HG03196 (cell line): ENCODE data around the gene LPA.

ENCODE experiments used
- ATAC-seq: cut with Tn5 transposase; IDR thresholded peaks from one replicate; pipeline ENCODE4 v1.9.1; 2021; ENCODE audit not compliant: unreplicated experiment

LPA gene

DNA sequence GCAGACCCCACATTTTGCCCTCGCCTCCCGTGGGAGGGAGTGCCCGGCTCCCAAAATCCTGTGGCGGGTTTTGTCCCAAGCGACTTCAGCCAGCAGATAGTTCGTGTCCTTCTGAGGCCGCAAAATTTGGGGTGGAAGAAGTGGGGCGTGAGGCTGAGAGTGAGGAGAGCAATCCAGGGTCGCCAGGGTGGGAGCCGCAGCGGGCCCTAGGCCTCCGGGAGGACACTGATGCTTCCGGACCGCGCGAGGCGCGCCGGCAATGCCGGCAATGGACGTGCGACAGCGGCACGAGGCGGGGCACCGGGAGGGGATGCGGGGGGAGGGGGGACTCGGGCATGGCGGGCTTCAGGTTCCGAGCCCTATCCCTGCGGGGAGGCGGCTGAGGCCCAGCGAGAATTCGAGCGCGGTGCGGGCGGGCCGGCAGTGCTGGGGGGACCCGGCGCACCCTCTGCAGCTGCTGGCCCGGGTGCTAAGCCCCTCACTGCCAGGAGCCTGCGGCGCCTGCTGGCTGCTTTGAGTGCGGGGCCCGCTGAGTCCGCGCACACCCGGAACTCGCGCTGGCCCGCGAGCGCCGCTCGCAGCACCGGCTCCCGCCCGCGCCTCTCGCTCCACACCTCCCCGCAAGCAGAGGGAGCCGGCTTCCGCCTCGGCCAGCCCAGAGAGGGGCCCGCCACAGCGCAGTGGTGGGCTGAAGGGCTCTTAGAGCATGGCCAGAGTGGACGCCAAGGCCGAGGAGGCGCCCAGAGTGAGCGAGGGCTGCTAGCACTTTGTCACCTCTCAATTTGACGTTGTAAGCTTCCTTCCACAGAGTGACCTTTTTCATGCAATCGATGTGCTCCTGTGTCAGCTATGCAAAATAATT lies 143.8 kb downstream of the LPA start:
- ATAC-seq, result peak; percentile 81

DNA sequence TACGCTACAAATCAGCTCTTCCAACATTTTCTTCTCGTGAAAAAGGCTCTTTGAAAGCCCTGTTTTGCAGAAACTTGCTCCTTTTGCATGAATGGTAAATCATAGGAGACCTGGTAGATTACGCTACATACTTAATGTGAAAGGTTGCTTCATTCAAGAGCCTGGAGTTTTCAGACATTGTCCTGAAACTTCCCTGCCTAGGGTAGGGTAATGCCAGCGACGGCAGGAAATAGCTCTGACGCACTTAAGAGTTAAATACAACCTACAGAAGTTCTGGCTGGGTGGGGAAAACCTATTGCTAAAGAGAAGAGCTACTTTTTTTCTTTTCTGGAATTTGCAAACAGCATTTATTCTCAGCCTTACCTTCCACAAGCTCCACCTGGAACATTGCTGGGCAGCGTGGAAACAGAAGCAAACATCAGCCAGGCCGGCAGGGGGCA lies 144.5 kb downstream of the LPA start:
- ATAC-seq, result peak; percentile 91

DNA sequence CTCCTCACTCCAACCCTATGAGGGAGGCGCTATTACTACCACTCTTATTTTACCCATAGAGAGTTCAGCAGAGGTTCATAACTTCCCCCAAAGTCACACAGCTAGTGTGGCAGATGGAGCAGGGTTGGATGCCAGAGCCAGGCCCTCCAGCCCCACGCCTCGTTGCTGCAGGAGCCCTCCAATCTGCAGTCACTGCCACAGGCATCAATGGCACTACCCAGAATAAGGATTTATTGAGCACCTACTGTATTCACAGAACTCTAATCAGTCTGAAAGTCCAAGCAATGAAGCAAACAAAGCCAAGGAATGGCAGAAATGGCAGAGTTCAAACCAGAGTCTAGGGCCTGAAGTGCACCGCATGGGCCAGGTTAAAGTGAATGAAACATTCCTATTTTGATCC lies 144.9 kb downstream of the LPA start:
- no peak for ATAC-seq

DNA sequence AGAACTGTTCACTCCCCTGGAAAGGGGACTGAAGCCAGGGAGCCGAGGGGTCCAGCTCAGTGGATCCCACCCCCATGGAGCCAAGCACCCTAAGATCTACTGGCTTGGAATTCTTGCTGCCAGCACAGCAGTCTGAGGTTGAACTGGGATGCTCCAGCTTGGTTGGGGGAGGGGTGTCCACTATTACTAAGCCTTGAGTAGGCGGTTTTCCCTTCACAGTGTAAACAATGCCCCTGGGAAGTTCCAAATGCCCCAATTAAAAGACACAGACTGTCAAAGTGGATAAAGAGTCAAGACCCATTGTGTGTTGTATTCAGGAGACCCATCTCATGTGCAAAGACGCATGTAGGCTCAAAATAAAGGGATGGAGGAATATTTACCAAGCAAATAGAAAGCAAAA lies 150.2 kb downstream of the LPA start:
- ATAC-seq, result no peak

DNA sequence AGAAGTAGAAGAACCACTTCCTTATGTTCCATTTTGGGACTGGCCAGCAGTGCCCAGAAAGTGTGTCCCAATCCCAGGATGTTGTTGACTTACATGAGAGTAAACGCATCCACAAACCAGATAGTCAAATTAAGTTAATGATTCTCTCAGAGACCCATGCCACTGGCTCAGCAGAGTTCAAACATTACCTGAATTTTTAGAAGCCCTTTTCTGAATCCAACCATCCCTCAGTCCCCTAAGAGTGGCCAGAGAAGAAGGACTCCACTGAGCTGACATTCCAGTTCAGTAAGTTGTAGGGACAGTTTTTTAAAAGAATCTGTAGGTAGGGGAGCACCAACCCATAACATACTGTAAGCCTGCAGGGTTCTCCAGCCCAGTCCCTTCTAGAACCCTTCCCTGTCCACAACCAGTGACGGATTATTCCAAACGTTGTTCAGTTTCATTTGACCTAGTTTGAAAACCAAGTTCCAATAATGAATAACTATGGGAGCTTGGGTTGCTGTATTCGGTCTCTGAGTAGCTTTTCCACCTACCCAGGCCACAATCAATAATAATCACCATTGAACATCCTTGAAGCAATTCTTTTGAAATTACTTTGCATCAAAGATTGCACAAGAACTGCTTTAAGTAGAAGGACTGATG lies 153.0 kb downstream of the LPA start:
- ATAC-seq, result no peak

DNA sequence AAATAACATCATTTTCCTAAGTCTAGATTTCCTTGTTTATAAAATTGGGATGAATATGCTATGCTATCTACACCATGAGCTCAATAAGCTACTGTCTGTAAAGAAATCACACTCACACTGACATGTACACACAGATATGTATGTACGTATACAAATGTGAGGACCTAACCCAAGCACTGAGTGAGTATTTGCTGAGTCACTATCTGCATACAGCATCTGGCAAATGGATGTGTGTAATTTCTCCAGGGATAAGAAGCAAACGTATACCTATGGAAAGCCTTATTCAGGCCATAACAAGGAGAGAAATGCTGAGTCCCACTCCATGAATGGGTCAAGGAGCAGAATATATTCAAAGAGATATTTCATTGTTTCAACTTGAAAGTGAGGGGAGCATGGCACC lies 153.9 kb downstream of the LPA start:
- ATAC-seq, result no peak

DNA sequence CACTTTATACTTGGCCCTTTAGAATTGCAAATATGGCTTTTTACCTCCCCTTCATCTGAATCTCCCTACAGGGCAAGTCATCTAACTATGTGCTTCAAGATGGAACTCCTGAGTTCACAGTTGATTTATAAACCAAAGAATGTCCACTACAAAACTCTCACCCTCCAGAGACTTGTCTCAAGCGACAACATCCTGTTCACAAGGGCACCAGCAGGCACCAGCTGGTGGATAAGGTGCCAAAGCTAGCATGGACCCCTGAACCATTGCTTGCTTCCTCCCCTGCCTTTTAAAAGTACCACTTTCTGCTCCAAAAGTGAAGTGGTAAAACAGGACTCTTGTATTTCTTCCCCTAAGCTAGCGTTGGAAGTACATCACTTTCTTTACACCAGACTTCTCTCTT lies 154.5 kb downstream of the LPA start:
- no peak for ATAC-seq

DNA sequence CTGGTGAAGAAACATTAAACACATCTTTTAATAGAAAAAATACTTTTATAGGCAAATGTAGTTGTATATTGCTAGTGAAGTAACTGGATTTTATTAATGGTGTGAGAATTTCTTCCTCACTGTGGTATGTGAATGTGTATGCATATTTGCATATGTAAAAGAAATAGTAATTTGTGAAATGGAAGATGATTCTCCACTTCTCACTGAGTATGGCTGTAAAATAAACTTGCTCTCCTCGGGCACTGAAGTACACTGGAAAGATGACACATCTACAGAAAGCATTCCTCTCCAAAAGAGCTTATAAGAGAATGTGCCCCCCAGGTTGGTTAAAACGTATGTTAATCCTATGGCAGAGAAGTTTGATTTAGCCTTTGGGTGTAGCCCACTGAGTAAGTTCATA lies 155.5 kb downstream of the LPA start:
- no peak for ATAC-seq

DNA sequence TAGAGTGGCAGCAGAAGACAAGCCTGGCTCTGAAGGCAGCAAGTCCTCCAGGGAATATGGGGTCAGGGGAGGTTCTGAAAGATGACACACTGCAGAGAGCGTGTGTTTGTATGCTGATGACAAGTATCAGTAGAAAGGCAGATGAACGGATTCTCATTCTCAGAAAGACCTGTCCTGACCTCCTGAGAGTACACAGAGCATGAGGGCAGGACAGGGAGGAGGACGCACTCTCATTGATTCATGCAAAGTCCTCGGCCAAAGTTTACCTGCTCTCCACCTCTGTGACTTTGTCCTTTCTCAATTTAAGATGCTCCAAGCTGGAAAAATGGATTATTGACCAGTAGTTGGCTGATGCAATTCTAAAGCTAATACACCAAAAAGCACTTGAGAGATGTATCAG lies 156.7 kb downstream of the LPA start:
- ATAC-seq, result no peak

DNA sequence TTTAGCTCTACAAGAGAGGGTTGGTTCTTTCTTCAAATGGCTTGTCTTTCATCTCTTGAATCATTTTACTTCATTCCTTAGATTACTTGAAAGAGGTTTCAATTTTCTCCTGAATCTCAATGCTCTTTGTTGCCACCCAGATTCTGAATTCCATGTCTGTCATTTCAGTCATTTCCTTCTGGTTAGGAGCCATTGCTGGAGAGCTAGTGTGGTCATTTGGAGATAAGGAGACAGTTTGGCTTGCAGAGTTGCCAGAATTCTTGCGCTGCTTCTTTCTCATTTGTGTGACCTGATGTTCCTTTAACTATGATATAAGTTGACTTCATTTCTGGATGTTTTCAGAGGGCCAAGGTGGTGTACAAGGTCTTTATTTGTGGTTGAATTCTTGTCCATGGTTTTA lies 158.1 kb downstream of the LPA start:
- no peak for ATAC-seq

DNA sequence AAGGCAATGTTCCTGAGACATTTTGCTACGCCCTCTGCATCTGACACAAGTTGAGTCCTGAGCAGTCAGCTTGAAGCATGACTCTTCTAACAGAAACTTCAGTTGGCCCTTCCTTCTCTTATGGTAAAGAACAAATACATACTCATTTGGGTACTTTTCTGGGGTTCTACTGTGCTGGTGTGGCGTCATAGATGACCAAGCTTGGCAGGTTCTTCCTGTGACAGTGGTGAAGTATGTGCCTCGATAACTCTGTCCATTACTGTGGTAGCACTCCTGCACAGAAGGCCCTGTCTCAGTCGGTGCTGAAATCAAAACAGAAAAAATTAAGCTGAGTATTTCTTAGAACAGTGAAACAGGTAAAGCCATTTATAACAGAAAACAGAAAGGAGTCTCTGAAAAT lies 163.4 kb downstream of the LPA start:
- no peak for ATAC-seq

DNA sequence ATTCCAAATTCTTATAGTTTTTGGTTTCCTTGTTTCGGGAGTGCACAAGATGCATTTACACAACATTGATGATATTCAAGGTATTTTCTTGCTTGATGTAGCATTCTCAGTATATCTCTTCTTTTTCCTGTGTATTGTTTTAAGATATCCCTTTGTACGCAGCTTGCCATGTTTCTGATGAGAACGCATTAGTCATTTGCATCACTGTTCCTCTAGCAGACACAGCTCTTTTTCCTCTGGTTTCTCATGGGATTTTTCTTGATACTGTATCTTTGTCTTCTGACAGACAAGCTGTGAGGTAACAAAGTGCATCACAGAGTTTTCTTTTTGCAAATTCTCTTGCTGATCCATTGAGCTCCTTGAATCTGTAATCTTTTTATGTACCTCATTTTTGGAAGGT lies 169.5 kb downstream of the LPA start:
- no peak for ATAC-seq

DNA sequence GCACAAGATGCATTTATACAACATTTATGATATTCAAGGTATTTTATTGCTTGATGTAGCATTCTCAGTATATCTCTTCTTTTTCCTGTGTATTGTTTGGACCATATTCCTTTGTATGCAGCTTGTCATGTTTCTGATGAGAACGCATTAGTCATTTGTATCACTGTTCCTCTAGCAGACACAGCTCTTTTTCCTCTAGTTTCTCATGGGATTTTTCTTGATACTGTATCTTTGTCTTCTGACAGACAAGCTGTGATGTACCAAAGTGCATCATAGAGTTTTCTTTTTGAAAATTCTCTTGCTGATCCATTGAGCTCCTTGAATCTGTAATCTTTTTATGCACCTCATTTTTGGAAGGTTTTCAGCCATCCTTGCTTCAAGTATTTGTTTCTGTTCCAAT lies 175.0 kb downstream of the LPA start:
- no peak for ATAC-seq

DNA sequence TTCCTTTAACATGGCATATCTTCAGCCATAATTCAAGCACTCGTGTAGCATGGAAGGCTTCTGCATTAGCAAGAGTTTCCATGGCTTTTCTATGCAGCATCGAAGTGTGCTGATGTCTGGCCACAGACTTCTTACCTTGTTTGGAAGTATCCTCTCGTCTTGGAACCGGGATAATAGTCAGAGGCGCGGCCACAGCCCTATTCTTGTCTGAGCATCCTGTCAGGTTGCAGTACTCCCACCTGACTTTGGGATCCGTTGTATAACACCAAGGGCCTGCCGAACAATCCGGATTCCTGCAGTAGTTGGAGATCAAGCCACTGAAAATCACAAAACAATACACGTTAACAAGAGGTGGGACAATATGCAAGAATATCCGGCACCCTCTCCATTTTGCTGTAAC lies 177.0 kb downstream of the LPA start:
- ATAC-seq, result no peak
